SK-N-SH treated with all-trans-retinoic acid at 6 μM for 48 hours (cell line): ENCODE data around the gene VEGFB.

ENCODE experiments used
- GLIS3 ChIP-seq: fragments of 250-450 bp; sonication (Bioruptor Pico); IDR thresholded peaks from 2 replicates; pipeline ENCODE4 v1.5.0; 2020; ENCODE audit warnings: mild to moderate bottlenecking, moderate library complexity
- OSR1 ChIP-seq: fragments of 250-450 bp; sonication (Bioruptor Pico); IDR thresholded peaks from 2 replicates; pipeline ENCODE4 v1.8.0; 2022; ENCODE audit warnings: moderate library complexity, mild to moderate bottlenecking, inconsistent platforms
- RARB ChIP-seq: fragments of 250-450 bp; sonication (Bioruptor Pico); IDR thresholded peaks from 2 replicates; pipeline ENCODE4 v1.8.0; 2021; ENCODE audit warnings: mild to moderate bottlenecking, moderate library complexity
- ZNF565 ChIP-seq: fragments of 450-650 bp; formaldehyde crosslinking; conservative IDR thresholded peaks from 2 replicates; pipeline ENCODE4 v1.5.0; 2020; ENCODE audit warnings: low read depth, mild to moderate bottlenecking, moderate library complexity
- TF ChIP-seq, protein P1 (sequence below): fragments of 250-450 bp; sonication (Bioruptor Pico); IDR thresholded peaks from 2 replicates; pipeline ENCODE4 v1.5.1; 2020; ENCODE audit warnings: low read depth, mild to moderate bottlenecking, moderate library complexity
- TF ChIP-seq, protein P2 (sequence below): fragments of 250-450 bp; sonication (Bioruptor Pico); IDR thresholded peaks from 2 replicates; pipeline ENCODE4 v1.8.0; 2020; ENCODE audit warnings: mild to moderate bottlenecking, moderate library complexity, borderline replicate concordance
- TF ChIP-seq, protein P3 (sequence below): fragments of 250-450 bp; sonication (Bioruptor Pico); IDR thresholded peaks from 2 replicates; pipeline ENCODE4 v1.5.1; 2021; ENCODE audit warnings: mild to moderate bottlenecking, moderate library complexity

DNA sequence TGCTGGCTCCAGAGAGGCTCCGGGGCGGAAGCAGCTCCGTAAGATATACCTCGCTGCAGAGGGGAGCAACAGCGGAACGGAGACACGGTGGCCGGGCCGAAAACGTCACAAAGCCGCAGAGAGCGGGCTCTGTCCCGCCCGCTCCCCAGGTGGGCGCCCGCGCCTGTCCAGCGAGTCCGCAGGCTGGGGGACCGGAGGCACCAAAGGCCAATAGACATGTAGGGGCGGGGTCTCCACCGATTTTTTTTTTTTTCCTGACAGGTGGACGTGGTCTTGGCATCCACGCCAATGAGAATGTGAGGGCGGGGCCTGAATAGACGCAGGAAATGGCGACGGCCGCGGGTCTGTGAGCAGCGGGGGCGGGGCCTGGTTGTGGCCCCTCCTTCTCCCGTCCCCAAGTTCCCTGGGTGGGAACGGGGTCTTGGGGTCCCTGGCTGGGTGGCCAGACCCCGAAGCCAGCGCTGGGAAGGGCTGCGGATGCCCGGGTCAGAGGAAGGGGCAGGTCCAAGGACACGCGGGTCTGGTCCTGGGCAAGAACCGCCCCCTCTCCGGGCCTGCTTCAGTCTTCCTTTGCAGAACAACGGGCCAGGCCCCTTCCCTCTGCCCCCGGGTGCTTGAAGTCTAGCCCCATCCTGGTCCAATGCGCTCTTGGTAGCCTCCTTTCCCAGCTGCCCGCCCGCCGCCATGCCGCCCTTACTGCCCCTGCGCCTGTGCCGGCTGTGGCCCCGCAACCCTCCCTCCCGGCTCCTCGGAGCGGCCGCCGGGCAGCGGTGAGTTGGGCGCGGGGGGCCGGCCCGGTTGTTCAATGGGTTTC, 4.0 kb upstream of the VEGFB start, which contains the start of gene DNAJC4:
- TF ChIP-seq, protein P1, sequence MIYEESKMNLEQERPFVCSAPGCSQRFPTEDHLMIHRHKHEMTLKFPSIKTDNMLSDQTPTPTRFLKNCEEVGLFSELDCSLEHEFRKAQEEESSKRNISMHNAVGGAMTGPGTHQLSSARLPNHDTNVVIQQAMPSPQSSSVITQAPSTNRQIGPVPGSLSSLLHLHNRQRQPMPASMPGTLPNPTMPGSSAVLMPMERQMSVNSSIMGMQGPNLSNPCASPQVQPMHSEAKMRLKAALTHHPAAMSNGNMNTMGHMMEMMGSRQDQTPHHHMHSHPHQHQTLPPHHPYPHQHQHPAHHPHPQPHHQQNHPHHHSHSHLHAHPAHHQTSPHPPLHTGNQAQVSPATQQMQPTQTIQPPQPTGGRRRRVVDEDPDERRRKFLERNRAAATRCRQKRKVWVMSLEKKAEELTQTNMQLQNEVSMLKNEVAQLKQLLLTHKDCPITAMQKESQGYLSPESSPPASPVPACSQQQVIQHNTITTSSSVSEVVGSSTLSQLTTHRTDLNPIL (CRISPR knock-in tag): no peak
- TF ChIP-seq, protein P2, sequence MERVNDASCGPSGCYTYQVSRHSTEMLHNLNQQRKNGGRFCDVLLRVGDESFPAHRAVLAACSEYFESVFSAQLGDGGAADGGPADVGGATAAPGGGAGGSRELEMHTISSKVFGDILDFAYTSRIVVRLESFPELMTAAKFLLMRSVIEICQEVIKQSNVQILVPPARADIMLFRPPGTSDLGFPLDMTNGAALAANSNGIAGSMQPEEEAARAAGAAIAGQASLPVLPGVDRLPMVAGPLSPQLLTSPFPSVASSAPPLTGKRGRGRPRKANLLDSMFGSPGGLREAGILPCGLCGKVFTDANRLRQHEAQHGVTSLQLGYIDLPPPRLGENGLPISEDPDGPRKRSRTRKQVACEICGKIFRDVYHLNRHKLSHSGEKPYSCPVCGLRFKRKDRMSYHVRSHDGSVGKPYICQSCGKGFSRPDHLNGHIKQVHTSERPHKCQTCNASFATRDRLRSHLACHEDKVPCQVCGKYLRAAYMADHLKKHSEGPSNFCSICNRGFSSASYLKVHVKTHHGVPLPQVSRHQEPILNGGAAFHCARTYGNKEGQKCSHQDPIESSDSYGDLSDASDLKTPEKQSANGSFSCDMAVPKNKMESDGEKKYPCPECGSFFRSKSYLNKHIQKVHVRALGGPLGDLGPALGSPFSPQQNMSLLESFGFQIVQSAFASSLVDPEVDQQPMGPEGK (CRISPR knock-in tag): no peak
- no peak for TF ChIP-seq OSR1
- no peak for TF ChIP-seq ZNF565
- no peak for TF ChIP-seq RARB (CRISPR knock-in tag)
- TF ChIP-seq, protein P3, sequence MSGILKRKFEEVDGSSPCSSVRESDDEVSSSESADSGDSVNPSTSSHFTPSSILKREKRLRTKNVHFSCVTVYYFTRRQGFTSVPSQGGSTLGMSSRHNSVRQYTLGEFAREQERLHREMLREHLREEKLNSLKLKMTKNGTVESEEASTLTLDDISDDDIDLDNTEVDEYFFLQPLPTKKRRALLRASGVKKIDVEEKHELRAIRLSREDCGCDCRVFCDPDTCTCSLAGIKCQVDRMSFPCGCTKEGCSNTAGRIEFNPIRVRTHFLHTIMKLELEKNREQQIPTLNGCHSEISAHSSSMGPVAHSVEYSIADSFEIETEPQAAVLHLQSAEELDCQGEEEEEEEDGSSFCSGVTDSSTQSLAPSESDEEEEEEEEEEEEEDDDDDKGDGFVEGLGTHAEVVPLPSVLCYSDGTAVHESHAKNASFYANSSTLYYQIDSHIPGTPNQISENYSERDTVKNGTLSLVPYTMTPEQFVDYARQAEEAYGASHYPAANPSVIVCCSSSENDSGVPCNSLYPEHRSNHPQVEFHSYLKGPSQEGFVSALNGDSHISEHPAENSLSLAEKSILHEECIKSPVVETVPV: no peak
- no peak for TF ChIP-seq GLIS3 (CRISPR knock-in tag)
